Mucosa of gallbladder (tissue), 1 donor: ENCODE data around the gene METTL21A. TPM values are rescaled to one million over a fixed set of nuclear protein-coding genes. Genes with fewer than 3 reads are reported as not detected.

Experiments used
- DNase-seq: peaks from one replicate; pipeline ENCODE4 v3.0.0-alpha.2; 2020; ENCODE audit warnings: low spot score
- total RNA-seq: library from RNA; stranded (reverse); gene quantifications from one replicate; pipeline ENCODE4 v1.2.1, GENCODE V29; 2021
- donor health status: DM: no; HTN: no; CAD: no.

METTL21A gene
- total RNA-seq, 1 donor from 2014 or later = 12.4 TPM

GRCh38 chr2:207624185-207625013, 795 bp downstream of the METTL21A start:
- DNase-seq = peak; percentile 71

- DNase-seq = no peak
These were observed 3.6 kb downstream of the METTL21A start for GRCh38 chr2:207621501-207622039.

- no peak for DNase-seq
These were observed 5.4 kb downstream of the METTL21A start for GRCh38 chr2:207619764-207620203.

GRCh38 chr2:207617011-207617671, 8.1 kb downstream of the METTL21A start:
- DNase-seq = no peak

- DNase-seq = no peak
These were observed 9.0 kb downstream of the METTL21A start for GRCh38 chr2:207616185-207616584.

GRCh38 chr2:207614824-207615223, 10.4 kb downstream of the METTL21A start:
- DNase-seq = no peak

GRCh38 chr2:207612714-207613113, 12.5 kb downstream of the METTL21A start:
- no peak for DNase-seq

GRCh38 chr2:207606829-207607228, 18.4 kb downstream of the METTL21A start:
- DNase-seq = no peak

GRCh38 chr2:207606399-207606798, 18.8 kb downstream of the METTL21A start:
- no peak for DNase-seq

- DNase-seq = no peak
These were observed 21.7 kb downstream of the METTL21A start for GRCh38 chr2:207603486-207603885.

- no peak for DNase-seq
These were observed 23.4 kb downstream of the METTL21A start for GRCh38 chr2:207601774-207602173.

GRCh38 chr2:207600231-207600630, 25.0 kb downstream of the METTL21A start:
- no peak for DNase-seq

GRCh38 chr2:207599636-207600035, 25.6 kb downstream of the METTL21A start:
- no peak for DNase-seq

- no peak for DNase-seq
These were observed 30.5 kb downstream of the METTL21A start for GRCh38 chr2:207594731-207595130.

- no peak for DNase-seq
These were observed 30.9 kb downstream of the METTL21A start for GRCh38 chr2:207594264-207594663.

- no peak for DNase-seq
These were observed 31.9 kb downstream of the METTL21A start for GRCh38 chr2:207593277-207593676.

- no peak for DNase-seq
These were observed 36.1 kb downstream of the METTL21A start for GRCh38 chr2:207589143-207589542.

GRCh38 chr2:207587305-207587704, 37.9 kb downstream of the METTL21A start:
- DNase-seq = no peak

GRCh38 chr2:207584952-207585351, 40.2 kb downstream of the METTL21A start:
- no peak for DNase-seq

- DNase-seq = no peak
These were observed 53.8 kb downstream of the METTL21A start for GRCh38 chr2:207571370-207571769.

GRCh38 chr2:207567671-207568070, 57.5 kb downstream of the METTL21A start:
- DNase-seq = no peak

GRCh38 chr2:207565736-207566500, 59.3 kb downstream of the METTL21A start:
- DNase-seq = no peak
